GM10248 (cell line): Measurements from ENCODE around the gene PRKAR1A.
"Not testable (repeated sequence)": the region's sequence is repeated elsewhere in the genome, so short reads cannot be mapped to it uniquely, and the experiment has no call there.

ENCODE experiments used
- CTCF ChIA-PET: fragments of 300-600 bp; sonication (Branson Sonifier 250); formaldehyde crosslinking; extraction: SDS; loops from one replicate; lab custom pipeline; 2021; ENCODE audit warnings: antibody characterized with exemption; lab: Yijun Ruan, JAX
- POLR2A ChIA-PET: fragments of 350-650 bp; sonication (Branson Sonifier 250); formaldehyde crosslinking; extraction: SDS; loops from one replicate; lab custom pipeline; 2020; ENCODE audit warnings: antibody characterized with exemption; lab: Yijun Ruan, JAX
- DNase-seq: peaks from one replicate; pipeline ENCODE4 v3.0.0; 2012; ENCODE audit errors: extremely low spot score
- TF ChIP-seq, protein P1 (sequence below): IDR thresholded peaks from 2 replicates; pipeline ENCODE4 v1.5.1; 2012; ENCODE audit warnings: mild to moderate bottlenecking, low read depth; ENCODE audit errors: extremely low read depth, missing control alignments, control extremely low read depth

PRKAR1A gene

GRCh38 chr17:68576811-68577496 is 64.7 kb downstream of the PRKAR1A start:
- no peak for DNase-seq
- CTCF ChIA-PET = interaction anchor here (0.8 to 1.6 kb wide), 5 partner anchors 9 to 64 kb away, joined by 3 to 5 read pairs (median 3); no protein-coding TSS in a partner anchor
- TF ChIP-seq, protein P1, sequence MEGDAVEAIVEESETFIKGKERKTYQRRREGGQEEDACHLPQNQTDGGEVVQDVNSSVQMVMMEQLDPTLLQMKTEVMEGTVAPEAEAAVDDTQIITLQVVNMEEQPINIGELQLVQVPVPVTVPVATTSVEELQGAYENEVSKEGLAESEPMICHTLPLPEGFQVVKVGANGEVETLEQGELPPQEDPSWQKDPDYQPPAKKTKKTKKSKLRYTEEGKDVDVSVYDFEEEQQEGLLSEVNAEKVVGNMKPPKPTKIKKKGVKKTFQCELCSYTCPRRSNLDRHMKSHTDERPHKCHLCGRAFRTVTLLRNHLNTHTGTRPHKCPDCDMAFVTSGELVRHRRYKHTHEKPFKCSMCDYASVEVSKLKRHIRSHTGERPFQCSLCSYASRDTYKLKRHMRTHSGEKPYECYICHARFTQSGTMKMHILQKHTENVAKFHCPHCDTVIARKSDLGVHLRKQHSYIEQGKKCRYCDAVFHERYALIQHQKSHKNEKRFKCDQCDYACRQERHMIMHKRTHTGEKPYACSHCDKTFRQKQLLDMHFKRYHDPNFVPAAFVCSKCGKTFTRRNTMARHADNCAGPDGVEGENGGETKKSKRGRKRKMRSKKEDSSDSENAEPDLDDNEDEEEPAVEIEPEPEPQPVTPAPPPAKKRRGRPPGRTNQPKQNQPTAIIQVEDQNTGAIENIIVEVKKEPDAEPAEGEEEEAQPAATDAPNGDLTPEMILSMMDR = no peak
- POLR2A ChIA-PET = no interaction called here

GRCh38 chr17:68577497-68577821 is 65.2 kb downstream of the PRKAR1A start:
- TF ChIP-seq, protein P1 = no peak
- ChIA-PET POLR2A (no interaction called here), CTCF (interaction anchor here (0.8 to 1.6 kb wide), 4 partner anchors 10 to 64 kb away, joined by 3 to 5 read pairs (median 4); no protein-coding TSS in a partner anchor)
- no peak for DNase-seq

DNA sequence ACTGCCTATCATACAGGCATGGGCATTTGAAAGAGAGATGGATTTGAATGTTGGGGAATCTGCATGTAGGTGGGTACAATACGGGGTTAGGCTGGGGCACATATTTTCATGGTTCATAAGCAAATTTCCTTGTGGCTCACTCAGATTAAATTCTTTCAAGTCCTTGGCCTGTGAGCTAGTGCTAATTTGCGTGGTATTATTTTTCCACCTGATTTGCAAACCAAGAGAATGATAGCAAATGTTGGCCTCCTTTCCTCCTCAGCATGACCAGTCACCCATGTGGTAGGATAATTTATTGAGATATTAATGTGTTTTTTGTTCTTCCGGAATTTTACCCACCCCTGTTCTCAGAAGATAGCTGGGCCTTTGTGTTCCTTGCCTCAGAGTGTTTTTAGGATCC is 66.0 kb downstream of the PRKAR1A start:
- CTCF ChIA-PET = interaction anchor here (1.0 kb wide), 1 partner anchor 15 kb away, joined by 3 read pairs; no protein-coding TSS in a partner anchor
- TF ChIP-seq, protein P1 = no peak
- no peak for DNase-seq
- POLR2A ChIA-PET = no interaction called here

DNA sequence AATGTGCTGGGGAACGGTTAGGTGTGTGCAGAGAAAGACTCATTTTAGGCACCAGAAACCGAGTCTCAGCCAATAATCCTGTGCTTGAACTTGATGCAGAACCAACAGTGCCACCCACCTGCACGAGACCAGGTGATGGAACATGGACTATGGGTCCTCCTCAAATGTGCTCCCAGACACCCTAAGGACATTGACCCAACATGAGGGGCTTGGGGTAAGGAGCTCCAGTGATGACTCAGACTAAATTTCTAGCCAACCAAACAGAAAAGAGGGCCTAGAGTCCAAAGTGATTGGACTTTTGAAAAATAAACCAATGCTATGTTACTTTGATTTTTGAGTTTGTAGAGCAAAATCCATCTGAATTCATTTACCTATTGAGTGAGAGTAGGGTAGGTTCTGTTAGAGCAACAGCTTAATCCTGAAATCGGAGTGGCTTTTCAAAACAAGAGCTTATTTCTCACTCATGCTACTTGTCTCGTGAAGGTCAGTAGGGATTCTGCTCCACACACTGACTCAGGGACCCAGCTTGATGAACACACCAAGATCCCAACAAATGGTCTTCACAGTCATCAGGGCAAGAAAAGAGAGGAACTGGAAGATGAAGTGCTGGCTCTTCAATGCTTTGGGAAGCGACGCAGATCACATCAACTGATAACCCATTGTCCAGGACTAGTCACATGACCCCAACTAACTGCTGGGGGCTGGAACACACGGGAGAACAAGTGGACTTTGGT is 67.1 kb downstream of the PRKAR1A start:
- DNase-seq = no peak
- TF ChIP-seq, protein P1 = no peak
- POLR2A ChIA-PET = no interaction called here
- CTCF ChIA-PET = interaction anchor here (1.7 kb wide), 1 partner anchor 12 kb away, joined by 6 read pairs; no protein-coding TSS in a partner anchor

DNA sequence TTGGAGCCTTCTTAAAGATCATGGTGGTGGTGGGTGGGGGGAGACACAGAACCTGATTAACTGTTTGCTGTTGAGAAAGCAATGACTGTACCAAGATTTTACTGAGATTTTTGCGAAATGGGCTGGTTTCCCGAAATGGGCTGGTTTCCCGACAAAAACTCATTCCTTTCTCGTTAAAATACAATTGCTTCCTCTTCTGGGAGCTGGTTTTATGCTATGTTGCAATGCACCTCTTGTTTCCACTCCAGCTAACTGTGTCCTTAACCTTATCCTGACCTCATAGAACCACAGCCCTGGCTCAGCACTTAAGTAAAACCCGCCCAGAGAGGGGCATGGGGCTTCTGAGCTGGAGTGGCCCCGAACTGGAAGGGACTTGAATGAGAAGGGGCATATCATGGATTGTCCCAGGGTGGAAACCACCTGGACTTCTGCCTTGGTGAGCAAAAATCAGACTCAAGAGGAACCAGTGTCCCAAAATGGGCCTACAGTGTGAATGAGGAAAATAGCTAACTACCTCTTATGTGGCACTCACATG is 68.1 kb downstream of the PRKAR1A start:
- no peak for DNase-seq
- ChIA-PET CTCF (interaction anchor here (1.7 kb wide), 1 partner anchor 13 kb away, joined by 6 read pairs; no protein-coding TSS in a partner anchor), POLR2A (no interaction called here)
- TF ChIP-seq, protein P1 = no peak

DNA sequence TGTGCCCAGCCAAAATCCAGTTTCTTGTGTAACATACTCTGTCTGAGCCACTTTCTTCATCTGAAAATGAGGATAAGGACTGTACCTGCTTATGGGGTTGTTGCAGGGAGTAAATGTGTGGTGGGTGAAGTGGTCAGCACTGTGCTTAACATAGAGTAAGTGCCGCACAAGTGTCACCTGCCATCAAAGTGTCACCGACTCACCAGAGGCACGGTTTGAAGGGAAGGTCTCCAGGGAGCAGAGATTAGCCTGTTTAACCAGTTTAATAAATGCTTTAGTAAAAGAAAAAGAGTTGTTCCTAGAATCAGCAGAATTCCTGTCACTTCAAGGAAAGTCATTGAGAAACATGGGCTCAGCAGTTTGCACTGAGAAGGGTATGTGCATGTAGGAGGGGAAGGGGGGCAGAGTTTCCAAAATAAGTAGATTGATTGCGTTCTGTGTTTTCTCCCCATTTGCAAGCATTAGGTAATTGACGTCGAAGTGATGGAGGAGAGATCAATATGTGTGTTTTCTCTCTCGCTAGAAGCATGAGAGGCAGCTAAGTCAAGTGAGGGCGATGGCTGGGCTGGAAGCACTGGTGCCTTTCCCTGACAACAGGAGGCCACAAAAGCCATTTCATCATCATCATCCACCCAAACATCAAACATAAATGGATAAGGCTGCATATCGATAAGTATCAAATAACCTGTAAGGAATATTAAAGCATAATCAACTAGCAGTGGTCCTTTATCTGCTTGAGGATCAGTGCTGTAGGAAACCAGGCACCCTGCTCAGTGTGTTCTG is 69.8 kb downstream of the PRKAR1A start:
- CTCF ChIA-PET = interaction anchor here (1.0 kb wide), 1 partner anchor 32 kb away, joined by 4 read pairs; no protein-coding TSS in a partner anchor
- no peak for DNase-seq
- TF ChIP-seq, protein P1 = no peak
- POLR2A ChIA-PET = no interaction called here

GRCh38 chr17:68582867-68583266 is 70.6 kb downstream of the PRKAR1A start:
- POLR2A ChIA-PET, DNase-seq: not testable (repeated sequence)
- CTCF ChIA-PET = interaction anchor here (1.0 kb wide), 1 partner anchor 31 kb away, joined by 4 read pairs; no protein-coding TSS in a partner anchor
